ENCODE measurements around the gene MGAT5.

The MGAT5 gene

DNA sequence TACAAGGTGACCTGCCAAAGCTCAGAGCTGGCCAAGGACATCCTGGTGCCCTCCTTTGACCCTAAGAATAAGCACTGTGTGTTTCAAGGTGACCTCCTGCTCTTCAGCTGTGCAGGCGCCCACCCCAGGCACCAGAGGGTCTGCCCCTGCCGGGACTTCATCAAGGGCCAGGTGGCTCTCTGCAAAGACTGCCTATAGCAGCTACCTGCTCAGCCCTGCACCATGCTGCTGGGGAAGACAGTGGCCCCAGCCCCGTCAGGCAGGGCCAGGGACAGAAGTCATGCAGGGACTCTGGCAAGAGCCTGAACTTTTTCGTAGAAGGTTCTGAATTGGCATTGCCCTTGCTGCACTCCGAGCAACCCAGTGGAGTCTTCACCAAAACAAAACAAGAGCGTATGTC is 194.8 kb downstream of the MGAT5 start:
- Histone ChIP-seq H4K20me1 (ENCODE audit: insufficient read depth, low read length) (no peaks in the 10 kb centered on the region), H3K27ac (ENCODE audit: low read length) (no peak overlapping the region), H2AFZ (ENCODE audit: low read depth, low read length) (no peak overlapping the region), H3K27me3 (ENCODE audit: low read depth, low read length) (no peaks in the 10 kb centered on the region), H3K4me2 (ENCODE audit: low read length) (no peak overlapping the region), H3K9ac (ENCODE audit: low read length) (no peak overlapping the region), H3K9me3 (ENCODE audit: insufficient read depth, low read length) (no peaks in the 10 kb centered on the region), H3K79me2 (ENCODE audit: low read length) (no peaks in the 10 kb centered on the region), H3K4me3 (ENCODE audit: low read length) (no peak overlapping the region), H3K4me1 (ENCODE audit: low read length) (no peaks in the 10 kb centered on the region), H3K36me3 (replicated peaks; ENCODE audit: low read depth, low read length) (no peaks in the 10 kb centered on the region)
- TF ChIP-seq, protein P1, sequence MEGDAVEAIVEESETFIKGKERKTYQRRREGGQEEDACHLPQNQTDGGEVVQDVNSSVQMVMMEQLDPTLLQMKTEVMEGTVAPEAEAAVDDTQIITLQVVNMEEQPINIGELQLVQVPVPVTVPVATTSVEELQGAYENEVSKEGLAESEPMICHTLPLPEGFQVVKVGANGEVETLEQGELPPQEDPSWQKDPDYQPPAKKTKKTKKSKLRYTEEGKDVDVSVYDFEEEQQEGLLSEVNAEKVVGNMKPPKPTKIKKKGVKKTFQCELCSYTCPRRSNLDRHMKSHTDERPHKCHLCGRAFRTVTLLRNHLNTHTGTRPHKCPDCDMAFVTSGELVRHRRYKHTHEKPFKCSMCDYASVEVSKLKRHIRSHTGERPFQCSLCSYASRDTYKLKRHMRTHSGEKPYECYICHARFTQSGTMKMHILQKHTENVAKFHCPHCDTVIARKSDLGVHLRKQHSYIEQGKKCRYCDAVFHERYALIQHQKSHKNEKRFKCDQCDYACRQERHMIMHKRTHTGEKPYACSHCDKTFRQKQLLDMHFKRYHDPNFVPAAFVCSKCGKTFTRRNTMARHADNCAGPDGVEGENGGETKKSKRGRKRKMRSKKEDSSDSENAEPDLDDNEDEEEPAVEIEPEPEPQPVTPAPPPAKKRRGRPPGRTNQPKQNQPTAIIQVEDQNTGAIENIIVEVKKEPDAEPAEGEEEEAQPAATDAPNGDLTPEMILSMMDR (IDR thresholded peaks at IDR 0.05; ENCODE audit: low read depth, low read length), result no peak
- no peak for TF ChIP-seq EZH2phosphoT487 (IDR thresholded peaks at IDR 0.05; ENCODE audit: low read depth)

DNA sequence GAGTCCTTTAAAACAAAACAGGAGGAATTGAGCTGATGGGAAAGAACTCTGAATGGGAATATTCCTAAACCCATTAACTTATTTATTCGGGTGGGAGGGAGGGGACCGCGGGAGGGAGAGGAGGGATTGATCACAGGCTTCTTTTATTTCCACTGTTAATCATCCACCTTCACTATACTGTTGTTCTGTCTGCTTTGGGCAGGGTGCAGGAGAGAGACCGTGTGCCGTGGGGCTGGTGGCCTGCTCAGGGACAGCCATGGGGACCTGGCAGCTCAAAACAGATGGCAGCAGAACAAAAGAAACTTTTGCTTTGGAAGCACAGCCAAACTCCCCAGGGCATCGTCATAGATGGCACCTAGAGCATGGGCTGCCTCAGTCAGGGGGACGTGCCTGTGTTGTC is 195.3 kb downstream of the MGAT5 start:
- H4K20me1 ChIP-seq (ENCODE audit: insufficient read depth, low read length), result no peaks in the 10 kb centered on the region

DNA sequence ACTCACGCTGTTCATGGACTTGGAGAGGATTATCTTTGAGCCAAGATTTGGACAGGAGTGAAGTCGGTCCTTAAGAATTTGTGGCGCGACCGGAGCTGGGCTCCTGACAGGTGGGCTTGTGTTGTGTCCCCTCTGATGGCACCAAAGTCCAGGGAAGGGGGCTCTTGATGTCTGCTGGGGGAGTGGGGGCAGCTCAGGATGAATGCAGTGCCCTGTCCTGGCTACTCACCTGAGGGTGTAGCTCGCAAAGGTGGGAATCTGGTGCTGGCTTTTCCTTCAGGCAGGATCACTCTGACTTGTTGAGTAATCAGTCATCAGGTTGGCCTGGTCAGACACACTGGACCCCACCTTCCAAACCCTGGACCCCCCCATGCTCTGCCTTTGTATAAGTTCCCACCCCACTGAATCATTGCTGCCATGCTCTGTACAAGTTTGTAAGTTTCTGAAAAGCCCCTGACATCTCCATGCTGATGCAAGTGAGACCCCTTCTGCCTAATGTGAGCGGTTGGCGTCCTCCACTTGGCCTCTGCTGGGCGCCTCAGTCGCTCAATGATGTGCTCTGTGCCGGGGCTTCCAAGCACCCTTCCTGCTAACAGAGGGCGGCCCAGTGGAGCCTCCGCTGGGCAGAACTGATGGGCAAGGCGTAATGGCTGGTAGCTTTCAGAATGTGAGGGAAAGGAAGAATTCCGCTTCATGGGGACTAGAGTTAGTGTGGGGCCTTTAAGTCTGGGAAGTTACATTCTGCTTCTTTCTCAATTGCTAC is 196.1 kb downstream of the MGAT5 start:
- Histone ChIP-seq H2AFZ (ENCODE audit: low read depth, low read length) (no peak overlapping the region), H3K9ac (ENCODE audit: low read length) (no peak overlapping the region), H3K4me3 (ENCODE audit: low read length) (no peak overlapping the region), H3K4me1 (ENCODE audit: low read length) (no peaks in the 10 kb centered on the region), H3K79me2 (ENCODE audit: low read length) (no peaks in the 10 kb centered on the region), H4K20me1 (ENCODE audit: insufficient read depth, low read length) (no peaks in the 10 kb centered on the region), H3K27ac (ENCODE audit: low read length) (no peak overlapping the region), H3K9me3 (ENCODE audit: insufficient read depth, low read length) (no peaks in the 10 kb centered on the region), H3K27me3 (ENCODE audit: low read depth, low read length) (no peaks in the 10 kb centered on the region), H3K36me3 (replicated peaks; ENCODE audit: low read depth, low read length) (peaks cover 4% of the 10 kb centered on the region), H3K4me2 (ENCODE audit: low read length) (no peak overlapping the region)
- TF ChIP-seq, protein P1 (IDR thresholded peaks at IDR 0.05; ENCODE audit: low read depth, low read length), result no peak

More for the DNA sequence above, 195.3 kb downstream of the MGAT5 start:
- Histone ChIP-seq H2AFZ (ENCODE audit: low read depth, low read length) (no peak overlapping the region), H3K79me2 (ENCODE audit: low read length) (no peaks in the 10 kb centered on the region), H3K36me3 (replicated peaks; ENCODE audit: low read depth, low read length) (peaks cover 4% of the 10 kb centered on the region), H3K27ac (ENCODE audit: low read length) (no peak overlapping the region), H3K27me3 (ENCODE audit: low read depth, low read length) (no peaks in the 10 kb centered on the region), H3K9me3 (ENCODE audit: insufficient read depth, low read length) (no peaks in the 10 kb centered on the region), H3K4me1 (ENCODE audit: low read length) (no peaks in the 10 kb centered on the region), H3K4me3 (ENCODE audit: low read length) (no peak overlapping the region), H3K4me2 (ENCODE audit: low read length) (no peak overlapping the region), H3K9ac (ENCODE audit: low read length) (no peak overlapping the region)
- TF ChIP-seq EZH2phosphoT487 (IDR thresholded peaks at IDR 0.05; ENCODE audit: low read depth), result no peak

DNA sequence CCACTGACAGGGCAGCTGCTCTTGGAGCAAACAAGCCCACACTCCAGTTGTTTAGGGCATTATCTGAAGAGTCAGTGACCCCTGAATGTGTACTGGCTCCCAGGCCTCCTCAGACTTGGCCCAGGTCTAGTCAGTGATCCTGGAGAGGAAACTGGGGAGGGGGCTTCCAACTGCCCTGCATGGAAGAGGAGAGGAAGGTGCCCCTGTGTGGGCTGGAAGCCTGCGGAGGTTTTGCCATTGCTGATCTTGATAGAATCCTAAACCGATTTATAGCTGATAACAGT is 197.4 kb downstream of the MGAT5 start:
- Histone ChIP-seq H2AFZ (ENCODE audit: low read depth, low read length) (no peak overlapping the region), H3K79me2 (ENCODE audit: low read length) (no peaks in the 10 kb centered on the region), H3K9me3 (ENCODE audit: insufficient read depth, low read length) (no peaks in the 10 kb centered on the region), H4K20me1 (ENCODE audit: insufficient read depth, low read length) (no peaks in the 10 kb centered on the region), H3K27me3 (ENCODE audit: low read depth, low read length) (no peaks in the 10 kb centered on the region), H3K36me3 (replicated peaks; ENCODE audit: low read depth, low read length) (peaks cover 14% of the 10 kb centered on the region), H3K4me2 (ENCODE audit: low read length) (no peak overlapping the region), H3K4me3 (ENCODE audit: low read length) (no peak overlapping the region), H3K27ac (ENCODE audit: low read length) (no peak overlapping the region), H3K9ac (ENCODE audit: low read length) (no peak overlapping the region), H3K4me1 (ENCODE audit: low read length) (no peaks in the 10 kb centered on the region)
- TF ChIP-seq, protein P1 (IDR thresholded peaks at IDR 0.05; ENCODE audit: low read depth, low read length), result no peak
- TF ChIP-seq EZH2phosphoT487 (IDR thresholded peaks at IDR 0.05; ENCODE audit: low read depth), result no peak

All from OCI-LY3 (cell line).